Esophagus (tissue), 2 donors: ENCODE measurements around the gene DIAPH2. TPM values are rescaled to one million over a fixed set of nuclear protein-coding genes. Genes with fewer than 3 reads are reported as not detected.
"Not testable (repeated sequence)": the region's sequence is repeated elsewhere in the genome, so short reads cannot be mapped to it uniquely, and the experiment has no call there.

Source experiments
- H3K27ac ChIP-seq, 2 donors: one replicate each; pipeline ENCODE4 v1.5.1; 2013; ENCODE audit warnings: low read depth in 2 of 2, mild to moderate bottlenecking in 2 of 2, inconsistent platforms in 1 of 2, low read length in 1 of 2, moderate library complexity in 1 of 2
- H3K27me3 ChIP-seq, 2 donors: one replicate each; pipeline ENCODE4 v1.6.1; 2013; ENCODE audit warnings: low read length in 2 of 2, control low read depth in 1 of 2, mild to moderate bottlenecking in 1 of 2; ENCODE audit not compliant: insufficient read depth in 2 of 2, control insufficient read depth in 1 of 2
- H3K36me3 ChIP-seq, 2 donors: one replicate each; pipeline ENCODE4 v1.6.1; 2013; ENCODE audit warnings: low read length in 1 of 2; ENCODE audit not compliant: control insufficient read depth in 2 of 2, insufficient read depth in 2 of 2
- H3K4me1 ChIP-seq, 2 donors: one replicate each; pipeline ENCODE4 v1.6.1; 2013; ENCODE audit warnings: low read length in 1 of 2; ENCODE audit not compliant: control insufficient read depth in 2 of 2, insufficient read depth in 2 of 2
- H3K4me3 ChIP-seq, 2 donors: one replicate each; pipeline ENCODE4 v1.5.1; 2013; ENCODE audit warnings: low read length in 2 of 2, mild to moderate bottlenecking in 2 of 2, low read depth in 1 of 2, moderate library complexity in 1 of 2
- H3K9me3 ChIP-seq, 2 donors: one replicate each; pipeline ENCODE4 v1.6.1; 2013; ENCODE audit warnings: mild to moderate bottlenecking in 2 of 2, low read depth in 1 of 2, low read length in 1 of 2, moderate library complexity in 1 of 2; ENCODE audit not compliant: control insufficient read depth in 2 of 2, insufficient read depth in 1 of 2
- WGBS, 2 donors: extraction: QIAGEN DNeasy Blood & Tissue Kit; methylation state at CpG; one replicate each; pipeline ENCODE4 v1.1.7; 2013; 5-methylcytosine and 5-hydroxymethylcytosine counted together
- polyA plus RNA-seq, 2 donors: library from polyadenylated mRNA; stranded (reverse); fragments of 200-250 nt; gene quantifications; one replicate each; pipeline ENCODE4 v1.2.3, GENCODE V29; 2013
- donor health status: healthy with polysubstance abuse.
- donor health status: Bipolar disorder and iron deficiency.

The DIAPH2 gene
- polyA plus RNA-seq, 2 donors: 3.6 to 4.5 TPM

GRCh38 chrX:97402333-97402732, 717.7 kb downstream of the DIAPH2 start:
- Histone ChIP-seq H3K27me3 (peaks cover 0 to 7% of the 10 kb centered on the region in 2 donors), H3K4me3 (no peak overlapping the region), H3K27ac (no peak overlapping the region), H3K4me1 (no peaks in the 10 kb centered on the region), H3K36me3 (no peaks in the 10 kb centered on the region), H3K9me3 (no peaks in the 10 kb centered on the region)

- Histone ChIP-seq H3K4me1 (no peaks in the 10 kb centered on the region), H3K27ac (no peak overlapping the region), H3K9me3 (no peaks in the 10 kb centered on the region), H3K36me3 (no peaks in the 10 kb centered on the region), H3K4me3 (no peak overlapping the region), H3K27me3 (peaks cover 0 to 7% of the 10 kb centered on the region in 2 donors)
Measured at GRCh38 chrX:97402903-97403302, 718.3 kb downstream of the DIAPH2 start.

- Histone ChIP-seq H3K27ac (no peak overlapping the region), H3K36me3 (no peaks in the 10 kb centered on the region), H3K9me3 (no peaks in the 10 kb centered on the region), H3K4me1 (no peaks in the 10 kb centered on the region), H3K4me3 (no peak overlapping the region), H3K27me3 (peaks cover 0 to 7% of the 10 kb centered on the region in 2 donors)
- WGBS, 2 donors: 71 to 81% methylated on average over 4 of the region's 4 CpGs
Measured at GRCh38 chrX:97405031-97405660, 720.5 kb downstream of the DIAPH2 start.

- 94 to 99% methylated on average over 13 of the region's 13 CpGs for WGBS, 2 donors
- not testable (repeated sequence) for H3K27me3 ChIP-seq, H3K4me3 ChIP-seq, H3K36me3 ChIP-seq, H3K4me1 ChIP-seq, H3K9me3 ChIP-seq, H3K27ac ChIP-seq
Measured at GRCh38 chrX:97409632-97410415, 725.2 kb downstream of the DIAPH2 start.

GRCh38 chrX:97416461-97416860, 731.8 kb downstream of the DIAPH2 start:
- Histone ChIP-seq H3K4me3 (no peak overlapping the region), H3K9me3 (no peaks in the 10 kb centered on the region), H3K27me3 (no peaks in the 10 kb centered on the region), H3K36me3 (no peaks in the 10 kb centered on the region), H3K27ac (no peak overlapping the region), H3K4me1 (no peaks in the 10 kb centered on the region)
- 67 to 80% methylated on average over 1 of the region's 1 CpG for WGBS, 2 donors

- no peak overlapping the region for H3K4me3 ChIP-seq
- no peaks in the 10 kb centered on the region for H3K9me3 ChIP-seq
- H3K4me1 ChIP-seq: no peaks in the 10 kb centered on the region
- H3K27ac ChIP-seq: no peak overlapping the region
- no peaks in the 10 kb centered on the region for H3K36me3 ChIP-seq
- no peaks in the 10 kb centered on the region for H3K27me3 ChIP-seq
- WGBS, 2 donors: 91 to 94% methylated on average over 5 of the region's 5 CpGs
Measured at GRCh38 chrX:97429101-97429500, 744.5 kb downstream of the DIAPH2 start.

- no peaks in the 10 kb centered on the region for H3K4me1 ChIP-seq
- no peaks in the 10 kb centered on the region for H3K36me3 ChIP-seq
- no peaks in the 10 kb centered on the region for H3K9me3 ChIP-seq
- H3K4me3 ChIP-seq: no peak overlapping the region
- 78 to 84% methylated on average over 1 of the region's 1 CpG for WGBS, 2 donors
- no peaks in the 10 kb centered on the region for H3K27me3 ChIP-seq
- no peak overlapping the region for H3K27ac ChIP-seq
Measured at GRCh38 chrX:97431281-97431680, 746.6 kb downstream of the DIAPH2 start.

GRCh38 chrX:97446298-97446882, 761.7 kb downstream of the DIAPH2 start:
- Histone ChIP-seq H3K27ac (no peak overlapping the region), H3K27me3 (no peaks in the 10 kb centered on the region), H3K4me3 (no peak overlapping the region), H3K9me3 (no peaks in the 10 kb centered on the region), H3K36me3 (no peaks in the 10 kb centered on the region), H3K4me1 (no peaks in the 10 kb centered on the region)
- 67 to 79% methylated on average over 1 of the region's 1 CpG for WGBS, 2 donors

- H3K27me3 ChIP-seq: no peaks in the 10 kb centered on the region
- WGBS, 2 donors: 88 to 96% methylated on average over 5 of the region's 5 CpGs
Measured at GRCh38 chrX:97447306-97447705, 762.7 kb downstream of the DIAPH2 start.

GRCh38 chrX:97452283-97452682, 767.6 kb downstream of the DIAPH2 start:
- Histone ChIP-seq H3K4me3 (no peak overlapping the region), H3K27me3 (no peaks in the 10 kb centered on the region), H3K36me3 (no peaks in the 10 kb centered on the region), H3K4me1 (no peaks in the 10 kb centered on the region), H3K9me3 (no peaks in the 10 kb centered on the region), H3K27ac (no peak overlapping the region)

More at GRCh38 chrX:97447306-97447705, 762.7 kb downstream of the DIAPH2 start:
- no peaks in the 10 kb centered on the region for H3K36me3 ChIP-seq
- no peak overlapping the region for H3K27ac ChIP-seq
- no peaks in the 10 kb centered on the region for H3K4me1 ChIP-seq
- no peaks in the 10 kb centered on the region for H3K9me3 ChIP-seq
- H3K4me3 ChIP-seq: no peak overlapping the region
